Heart left ventricle (tissue), 16 donors: ENCODE data around the gene GALNT18. TPM values are rescaled to one million over a fixed set of nuclear protein-coding genes. Genes with fewer than 3 reads are reported as not detected.

Experiments used
- ATAC-seq, 4 donors: fragments of 200-7000 bp; cut with Tn5 transposase; one replicate each; pipeline ENCODE4 v1.9.1; 2020 to 2022; ENCODE audit warnings: moderate library complexity in 4 of 4, mild to moderate bottlenecking in 3 of 4, moderate number of reproducible peaks in 1 of 4
- DNase-seq, 5 donors: peaks; one replicate each; pipeline ENCODE4 v3.0.0-alpha.2; 2020
- H3K27ac ChIP-seq, 12 donors: fragments of 200-600 bp; sonication (generic) in 4 of 12; one replicate each; pipeline versions ENCODE4 v1.5.0 to v1.8.0; 2016 to 2022; ENCODE audit warnings: mild to moderate bottlenecking in 2 of 12
- H3K27me3 ChIP-seq, 9 donors: fragments of 200-600 bp; sonication (generic) in 2 of 9; one replicate each; pipeline versions ENCODE4 v1.5.1 to v1.8.0; 2016 to 2022; ENCODE audit warnings: mild to moderate bottlenecking in 3 of 9
- H3K36me3 ChIP-seq, 9 donors: fragments of 200-600 bp; sonication (generic) in 2 of 9; one replicate each; pipeline versions ENCODE4 v1.5.0 to v1.8.0; 2018 to 2022; ENCODE audit warnings: mild to moderate bottlenecking in 2 of 9
- H3K4me1 ChIP-seq, 12 donors: fragments of 200-600 bp; sonication (generic) in 4 of 12; one replicate each; pipeline versions ENCODE4 v1.5.0 to v1.8.0; 2016 to 2022; ENCODE audit warnings: mild to moderate bottlenecking in 3 of 12
- H3K4me3 ChIP-seq, 12 donors: fragments of 200-600 bp; sonication (generic) in 4 of 12; one replicate each; pipeline versions ENCODE4 v1.5.0 to v1.8.0; 2017 to 2022; ENCODE audit warnings: mild to moderate bottlenecking in 9 of 12, moderate library complexity in 4 of 12
- H3K9me3 ChIP-seq, 12 donors: fragments of 200-600 bp; sonication (generic) in 4 of 12; one replicate each; pipeline versions ENCODE4 v1.5.0 to v1.8.0; 2016 to 2022; ENCODE audit warnings: mild to moderate bottlenecking in 1 of 12
- POLR2A ChIP-seq, 2 donors: fragments of 450-650 bp; IDR thresholded peaks; one replicate each; pipeline ENCODE4 v1.6.1; 2017; ENCODE audit warnings: antibody characterized with exemption in 2 of 2, mild to moderate bottlenecking in 2 of 2, moderate library complexity in 2 of 2
- WGBS, 4 donors: extraction: QIAGEN DNeasy Blood & Tissue Kit in 2 of 4; methylation state at CpG; one replicate each; pipeline versions ENCODE4 v1.1.5 to v1.1.7; 2013 to 2018; 5-methylcytosine and 5-hydroxymethylcytosine counted together
- intact Hi-C, 10 donors: fragments of 100-400 bp; cut with DNase I; formaldehyde crosslinking; loops; one replicate each; pipeline versions ENCODE4 v1.11.1 to v1.14.2; 2022
- polyA plus RNA-seq, 2 donors: library from polyadenylated mRNA; stranded (reverse); fragments of 200-250 nt; gene quantifications; one replicate each; pipeline ENCODE4 v1.2.3, GENCODE V29; 2013
- total RNA-seq, 9 donors: library from RNA; depleted of rRNA in 2 of 9; stranded (reverse); fragments of >200 nt in 2 of 9; fragmentation: NEBNext Ultra II Directional in 3 of 9; extraction: Animal tissue kit (Norgen Biotek cat#: 25700) in 3 of 9; gene quantifications; one replicate each; pipeline versions ENCODE4 v1.1.0 to v1.2.4, GENCODE V29; 2016 to 2023
- TF ChIP-seq, protein P1 (sequence below), 12 donors: fragments of 200-600 bp; sonication (generic) in 4 of 12; IDR thresholded peaks; one replicate each; pipeline versions ENCODE4 v1.5.0 to v1.8.0; 2018 to 2022; ENCODE audit warnings: antibody characterized with exemption in 12 of 12, mild to moderate bottlenecking in 5 of 12
- donor health status: ischemic (EF 13 %, LVEDD 7.1; RV severe dilation, severe dysfunction).
- donor health status: healthy with polysubstance abuse.
- donor health status: DM: no; HTN: yes; CAD: no.
- donor health status: DM: no; HTN: no; CAD: no.
- donor health status: ischemic (EF 25% LVEDD 6.9; RV normal size, moderate dysfunction).
- donor health status: ischemic (EF 25% LVEDD 5.7; RV mildly dilated, moderate dysfunction).
- donor health status: healthy.
- donor health status: DM: yes; HTN: yes; CAD: no.
- donor health status: ischemic (EF 35%, LVEDD 5.7; RV mildly dilated, moderate dysfunction).
- donor health status: nonischemic (EF 11% LVEDD 7.7; RV severe dilation, severe dysfunction).
- donor health status: DM: yes; HTN: yes; CAD: no.
- donor health status: PGD.
- donor health status: ischemic (EF 29% LVEDD 5.4; RV normal size, mild dysfunction).
- donor health status: nonischemic (EF 23%, LVEDD 6.1; RV moderate dilation, normal function).

The GALNT18 gene
- total and polyA plus RNA-seq, 11 donors: 9.0 to 31.8 (median 17.3) TPM

DNA sequence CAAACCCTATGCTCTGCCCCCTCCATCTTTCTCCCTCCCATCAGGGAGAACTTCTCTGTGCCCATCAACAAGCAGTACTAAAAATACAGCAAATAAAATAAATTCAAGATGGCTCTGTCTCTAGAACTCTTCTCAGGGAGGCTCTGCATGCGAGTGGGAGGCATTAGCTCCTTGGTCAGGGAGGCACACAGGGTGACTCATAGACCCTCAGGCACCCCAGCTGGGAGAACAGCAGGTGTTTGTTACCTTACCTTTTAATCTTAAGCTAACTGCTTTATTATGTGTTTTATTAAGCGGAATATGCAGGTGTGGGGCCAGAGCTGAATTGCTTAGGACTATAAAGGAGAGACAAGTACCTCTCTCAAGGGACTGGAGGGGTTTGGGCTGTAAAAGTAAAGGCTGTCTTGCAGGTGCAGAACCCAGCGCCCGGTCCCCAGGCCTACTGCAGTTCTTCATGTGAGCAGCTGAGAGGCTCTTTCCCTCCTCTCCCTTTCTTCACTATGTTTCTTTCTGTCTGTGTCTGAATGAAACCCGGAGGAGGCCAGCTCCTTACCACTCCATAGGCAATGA lies 289.6 kb downstream of the GALNT18 start:
- Histone ChIP-seq H3K36me3 (peaks cover 0 to 80% (median 24%) of the 10 kb centered on the region in 9 donors), H3K27me3 (no peaks in the 10 kb centered on the region), H3K27ac (no peak overlapping the region), H3K4me1 (peaks cover 0 to 7% (median 0%) of the 10 kb centered on the region in 12 donors), H3K9me3 (no peaks in the 10 kb centered on the region), H3K4me3 (no peak overlapping the region)
- WGBS, 4 donors: 76 to 96% (median 83%) methylated on average over 5 of the region's 5 CpGs
- intact Hi-C loops: no loop called here
- ATAC-seq (no peak), DNase-seq (no peak)
- TF ChIP-seq, protein P1, sequence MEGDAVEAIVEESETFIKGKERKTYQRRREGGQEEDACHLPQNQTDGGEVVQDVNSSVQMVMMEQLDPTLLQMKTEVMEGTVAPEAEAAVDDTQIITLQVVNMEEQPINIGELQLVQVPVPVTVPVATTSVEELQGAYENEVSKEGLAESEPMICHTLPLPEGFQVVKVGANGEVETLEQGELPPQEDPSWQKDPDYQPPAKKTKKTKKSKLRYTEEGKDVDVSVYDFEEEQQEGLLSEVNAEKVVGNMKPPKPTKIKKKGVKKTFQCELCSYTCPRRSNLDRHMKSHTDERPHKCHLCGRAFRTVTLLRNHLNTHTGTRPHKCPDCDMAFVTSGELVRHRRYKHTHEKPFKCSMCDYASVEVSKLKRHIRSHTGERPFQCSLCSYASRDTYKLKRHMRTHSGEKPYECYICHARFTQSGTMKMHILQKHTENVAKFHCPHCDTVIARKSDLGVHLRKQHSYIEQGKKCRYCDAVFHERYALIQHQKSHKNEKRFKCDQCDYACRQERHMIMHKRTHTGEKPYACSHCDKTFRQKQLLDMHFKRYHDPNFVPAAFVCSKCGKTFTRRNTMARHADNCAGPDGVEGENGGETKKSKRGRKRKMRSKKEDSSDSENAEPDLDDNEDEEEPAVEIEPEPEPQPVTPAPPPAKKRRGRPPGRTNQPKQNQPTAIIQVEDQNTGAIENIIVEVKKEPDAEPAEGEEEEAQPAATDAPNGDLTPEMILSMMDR (IDR thresholded peaks at IDR 0.05): no peak
- TF ChIP-seq POLR2A (IDR thresholded peaks at IDR 0.05): no peak

DNA sequence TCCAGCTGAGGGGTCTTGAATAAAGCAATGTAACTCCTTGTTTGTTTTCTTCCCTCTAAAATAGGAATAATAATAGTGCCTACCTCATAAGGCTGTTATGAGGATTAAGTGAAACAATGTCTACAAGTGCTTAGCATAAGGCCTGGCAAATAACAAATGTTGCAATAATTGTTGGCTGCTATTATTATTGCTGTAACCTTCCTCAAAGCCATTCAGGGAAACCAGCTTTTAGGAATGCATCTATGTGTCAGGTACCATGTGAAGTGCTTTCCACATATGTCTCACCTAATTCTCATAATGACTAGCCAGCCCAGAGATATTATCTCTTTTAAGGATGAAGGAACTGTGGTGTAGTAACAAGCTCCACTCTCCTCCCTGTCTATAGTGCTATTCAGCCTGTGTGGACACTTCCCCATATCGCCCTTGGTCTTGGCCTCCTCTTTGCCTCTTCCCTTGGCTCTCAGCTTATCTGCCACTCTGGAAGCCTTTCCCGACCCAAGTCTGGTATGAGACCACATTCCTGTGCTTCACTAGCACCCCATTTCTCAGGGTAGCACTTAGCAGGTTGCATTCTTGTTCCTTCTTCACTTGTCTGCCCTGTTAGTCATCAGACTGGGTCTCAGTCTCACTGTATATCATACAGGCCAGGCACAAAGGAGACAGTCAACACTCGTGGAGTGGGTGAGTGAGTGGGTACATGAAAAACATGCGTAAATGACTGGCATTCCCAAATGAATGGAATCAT lies 292.6 kb downstream of the GALNT18 start:
- Histone ChIP-seq H3K9me3 (no peaks in the 10 kb centered on the region), H3K36me3 (peaks cover 0 to 85% (median 31%) of the 10 kb centered on the region in 9 donors), H3K4me1 (peaks cover 0 to 7% (median 0%) of the 10 kb centered on the region in 12 donors), H3K27ac (no peak overlapping the region), H3K4me3 (no peak overlapping the region), H3K27me3 (no peaks in the 10 kb centered on the region)
- no peak for TF ChIP-seq POLR2A (IDR thresholded peaks at IDR 0.05)
- TF ChIP-seq, protein P1 (IDR thresholded peaks at IDR 0.05): no peak
- ATAC-seq: peak in 2 of 4 donors; percentile 33 to 34
- no peak for DNase-seq
- intact Hi-C loops: no loop called here
- WGBS, 4 donors: 57 to 65% (median 63%) methylated on average over 4 of the region's 4 CpGs

DNA sequence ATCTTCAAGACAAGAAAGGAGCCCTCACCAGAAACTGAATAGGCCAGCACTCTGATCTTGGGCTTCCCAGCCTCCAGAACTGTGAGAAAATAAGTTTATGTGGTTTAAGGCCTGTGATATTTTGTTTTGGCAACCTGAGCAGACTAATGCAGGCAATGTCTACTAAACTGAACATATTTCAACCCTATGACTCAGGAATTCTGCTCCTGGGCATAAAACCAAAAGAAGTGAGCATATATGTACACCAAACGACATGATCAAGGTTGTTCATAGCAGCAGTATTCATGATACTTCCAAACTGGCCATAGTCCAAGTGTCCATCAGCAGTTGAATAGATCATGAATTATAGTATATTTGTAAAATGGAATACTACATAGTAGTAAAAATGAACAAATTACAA lies 297.7 kb downstream of the GALNT18 start:
- TF ChIP-seq, protein P1 (IDR thresholded peaks at IDR 0.05): no peak
- no peak for TF ChIP-seq POLR2A (IDR thresholded peaks at IDR 0.05)
- DNase-seq: no peak
- H3K36me3 ChIP-seq: peaks cover 0 to 66% (median 8%) of the 10 kb centered on the region in 9 donors
- intact Hi-C loops: no loop called here
- no peak overlapping the region for H3K4me3 ChIP-seq
- peaks cover 0 to 4% (median 0%) of the 10 kb centered on the region in 12 donors for H3K4me1 ChIP-seq
- no peaks in the 10 kb centered on the region for H3K27me3 ChIP-seq
- H3K27ac ChIP-seq: no peak overlapping the region
- H3K9me3 ChIP-seq: peaks cover 0 to 14% (median 1%) of the 10 kb centered on the region in 12 donors
- no peak for ATAC-seq
- WGBS, 4 donors: 73 to 97% (median 94%) methylated on average over 1 of the region's 1 CpG

DNA sequence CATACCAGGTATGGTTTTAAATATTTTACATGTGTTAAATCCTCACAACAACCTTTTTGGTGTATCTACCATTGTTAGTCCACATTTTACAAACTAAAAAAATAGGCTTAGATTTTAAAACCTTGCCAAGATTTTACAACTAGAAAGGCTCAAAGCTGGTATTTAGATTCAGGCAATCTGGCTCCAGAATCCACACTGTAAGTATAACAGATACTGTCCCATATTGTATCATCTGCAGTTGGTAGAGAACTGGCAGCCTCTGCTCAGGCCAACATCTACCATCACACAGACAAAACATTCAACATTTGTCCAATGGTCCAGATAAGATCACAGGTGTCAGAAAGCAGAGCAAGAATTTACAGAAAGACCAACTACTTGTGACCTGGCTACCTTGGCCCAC lies 299.7 kb downstream of the GALNT18 start:
- H3K27me3 ChIP-seq: no peaks in the 10 kb centered on the region
- H3K9me3 ChIP-seq: peaks cover 0 to 14% (median 1%) of the 10 kb centered on the region in 12 donors
- TF ChIP-seq, protein P1 (IDR thresholded peaks at IDR 0.05): no peak
- TF ChIP-seq POLR2A (IDR thresholded peaks at IDR 0.05): no peak
- ATAC-seq (no peak), DNase-seq (no peak)
- intact Hi-C loops: no loop called here
- H3K27ac ChIP-seq: no peak overlapping the region
- peaks cover 0 to 57% (median 7%) of the 10 kb centered on the region in 9 donors for H3K36me3 ChIP-seq
- no peak overlapping the region for H3K4me3 ChIP-seq
- no peaks in the 10 kb centered on the region for H3K4me1 ChIP-seq
